ENCODE measurements around the gene MYO18B. TPM values are rescaled to one million over a fixed set of nuclear protein-coding genes. Genes with fewer than 3 reads are reported as not detected.

Gene MYO18B
- polyA plus RNA-seq, 3 donors = not detected

- Mint-ChIP-seq H3K9me3 (peaks cover 0 to 3% (median 0%) of the 10 kb centered on the region in 7 donors), H3K4me1 (no peaks in the 10 kb centered on the region), H3K27me3 (ENCODE audit: low read depth in 3 of 3) (peaks cover 3 to 9% (median 4%) of the 10 kb centered on the region in 3 donors), H3K27ac (no peak overlapping the region), H3K4me3 (no peak overlapping the region), H3K36me3 (no peaks in the 10 kb centered on the region)
- H3K9ac ChIP-seq (ENCODE audit: insufficient read depth, low read length, poor library complexity, severe bottlenecking) = no peak overlapping the region
- no peak overlapping the region for H3K4me3 ChIP-seq (replicated peaks in 1 of 3; ENCODE audit: low read depth in 2 of 3, low read length in 3 of 3)
- DNase-seq = no peak
- no peak overlapping the region for H2AFZ ChIP-seq (ENCODE audit: insufficient read depth, low read depth, low read length, poor library complexity, severe bottlenecking)
- H3K27me3 ChIP-seq (ENCODE audit: control insufficient read depth in 2 of 2, insufficient read depth in 2 of 2, low read length in 2 of 2) = peaks cover 6 to 8% of the 10 kb centered on the region in 2 donors
- intact Hi-C loops (cut with micrococcal nuclease) = no loop called here
- H4K20me1 ChIP-seq (ENCODE audit: insufficient read depth, low read length) = no peaks in the 10 kb centered on the region
- no peaks in the 10 kb centered on the region for H3K4me1 ChIP-seq (ENCODE audit: control insufficient read depth in 1 of 2, insufficient read depth in 2 of 2, low read length in 2 of 2)
- no peak for TF ChIP-seq CTCF (IDR thresholded peaks at IDR 0.05)
- no peaks in the 10 kb centered on the region for H3K36me3 ChIP-seq (replicated peaks in 1 of 2; ENCODE audit: control insufficient read depth in 1 of 2, insufficient read depth in 2 of 2, low read length in 2 of 2)
- H3K79me2 ChIP-seq (ENCODE audit: insufficient read depth, low read length) = no peaks in the 10 kb centered on the region
- H3K4me2 ChIP-seq (replicated peaks; ENCODE audit: extremely low read depth, low read length, poor library complexity, severe bottlenecking) = no peak overlapping the region
- no peaks in the 10 kb centered on the region for H3K9me3 ChIP-seq (replicated peaks in 1 of 2; ENCODE audit: control insufficient read depth in 1 of 2, insufficient read depth in 1 of 2, low read length in 2 of 2)
- no peak overlapping the region for H3K27ac ChIP-seq (ENCODE audit: low read depth in 1 of 2, low read length in 2 of 2)
These were observed 227.3 kb downstream of the MYO18B start for GRCh38 chr22:25969286-25969685.

GRCh38 chr22:25969901-25970300 is 227.9 kb downstream of the MYO18B start:
- no CpG with 5 or more reads among the region's 2 CpGs for WGBS (ENCODE audit: insufficient coverage)

More at GRCh38 chr22:25969901-25970300, 227.9 kb downstream of the MYO18B start:
- intact Hi-C loops (cut with micrococcal nuclease) = no loop called here
- no peak for TF ChIP-seq CTCF (IDR thresholded peaks at IDR 0.05)
- no peak for DNase-seq
- no peak overlapping the region for H3K4me3 ChIP-seq (replicated peaks in 1 of 3; ENCODE audit: low read depth in 2 of 3, low read length in 3 of 3)
- no peaks in the 10 kb centered on the region for H3K36me3 Mint-ChIP-seq
- H3K27ac Mint-ChIP-seq = no peak overlapping the region
- H4K20me1 ChIP-seq (ENCODE audit: insufficient read depth, low read length) = no peaks in the 10 kb centered on the region
- H3K9ac ChIP-seq (ENCODE audit: insufficient read depth, low read length, poor library complexity, severe bottlenecking) = no peak overlapping the region
- no peaks in the 10 kb centered on the region for H3K9me3 ChIP-seq (replicated peaks in 1 of 2; ENCODE audit: control insufficient read depth in 1 of 2, insufficient read depth in 1 of 2, low read length in 2 of 2)
- H3K4me2 ChIP-seq (replicated peaks; ENCODE audit: extremely low read depth, low read length, poor library complexity, severe bottlenecking) = no peak overlapping the region
- H3K27me3 Mint-ChIP-seq (ENCODE audit: low read depth in 3 of 3) = peaks cover 3 to 9% (median 4%) of the 10 kb centered on the region in 3 donors
- peaks cover 0 to 2% (median 0%) of the 10 kb centered on the region in 7 donors for H3K9me3 Mint-ChIP-seq
- peaks cover 6 to 8% of the 10 kb centered on the region in 2 donors for H3K27me3 ChIP-seq (ENCODE audit: control insufficient read depth in 2 of 2, insufficient read depth in 2 of 2, low read length in 2 of 2)
- H3K4me1 ChIP-seq (ENCODE audit: control insufficient read depth in 1 of 2, insufficient read depth in 2 of 2, low read length in 2 of 2) = no peaks in the 10 kb centered on the region
- H3K4me1 Mint-ChIP-seq = no peaks in the 10 kb centered on the region
- H3K27ac ChIP-seq (ENCODE audit: low read depth in 1 of 2, low read length in 2 of 2) = no peak overlapping the region
- H2AFZ ChIP-seq (ENCODE audit: insufficient read depth, low read depth, low read length, poor library complexity, severe bottlenecking) = no peak overlapping the region
- H3K36me3 ChIP-seq (replicated peaks in 1 of 2; ENCODE audit: control insufficient read depth in 1 of 2, insufficient read depth in 2 of 2, low read length in 2 of 2) = no peaks in the 10 kb centered on the region
- H3K4me3 Mint-ChIP-seq = no peak overlapping the region
- H3K79me2 ChIP-seq (ENCODE audit: insufficient read depth, low read length) = no peaks in the 10 kb centered on the region
